AG10803 (cell line): Measurements from ENCODE around the gene CLBA1.
A peak's percentile ranks its signal among the peaks of the same experiment; 100 is the strongest.

ENCODE experiments used
- DNase-seq: peaks from one replicate; pipeline ENCODE4 v3.0.0; 2010; ENCODE audit warnings: low read depth
- H3K4me3 ChIP-seq: 2 replicates; pipeline ENCODE4 v1.5.1; 2011; ENCODE audit warnings: mild to moderate bottlenecking, low read length, control low read depth
- TF ChIP-seq, protein P1 (sequence below): conservative IDR thresholded peaks from 2 replicates; pipeline ENCODE4 v1.5.1; 2011; ENCODE audit warnings: mild to moderate bottlenecking, low read length, control low read depth, inconsistent platforms

The CLBA1 gene

DNA sequence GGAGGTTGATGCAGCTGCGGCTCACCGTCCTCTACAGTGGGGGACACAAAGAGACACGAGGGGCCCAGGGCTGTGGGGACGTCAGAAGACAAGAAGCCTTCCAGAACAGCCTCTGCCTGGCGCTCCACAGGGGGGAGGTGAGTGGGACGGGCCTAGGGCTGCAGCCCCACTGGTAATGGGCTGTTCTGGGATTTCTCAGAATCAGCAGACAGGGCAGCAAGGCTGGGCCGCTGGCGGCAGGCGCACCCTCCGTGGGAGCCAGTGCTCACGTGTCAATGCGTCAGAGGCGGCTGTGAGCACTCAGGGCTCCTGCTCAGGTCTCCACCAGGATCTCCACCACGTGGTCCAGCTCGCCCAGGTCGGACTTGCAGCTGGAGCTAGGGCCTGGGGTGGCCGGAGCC is 25.3 kb downstream of the CLBA1 start:
- no peak overlapping the region for H3K4me3 ChIP-seq
- TF ChIP-seq, protein P1, sequence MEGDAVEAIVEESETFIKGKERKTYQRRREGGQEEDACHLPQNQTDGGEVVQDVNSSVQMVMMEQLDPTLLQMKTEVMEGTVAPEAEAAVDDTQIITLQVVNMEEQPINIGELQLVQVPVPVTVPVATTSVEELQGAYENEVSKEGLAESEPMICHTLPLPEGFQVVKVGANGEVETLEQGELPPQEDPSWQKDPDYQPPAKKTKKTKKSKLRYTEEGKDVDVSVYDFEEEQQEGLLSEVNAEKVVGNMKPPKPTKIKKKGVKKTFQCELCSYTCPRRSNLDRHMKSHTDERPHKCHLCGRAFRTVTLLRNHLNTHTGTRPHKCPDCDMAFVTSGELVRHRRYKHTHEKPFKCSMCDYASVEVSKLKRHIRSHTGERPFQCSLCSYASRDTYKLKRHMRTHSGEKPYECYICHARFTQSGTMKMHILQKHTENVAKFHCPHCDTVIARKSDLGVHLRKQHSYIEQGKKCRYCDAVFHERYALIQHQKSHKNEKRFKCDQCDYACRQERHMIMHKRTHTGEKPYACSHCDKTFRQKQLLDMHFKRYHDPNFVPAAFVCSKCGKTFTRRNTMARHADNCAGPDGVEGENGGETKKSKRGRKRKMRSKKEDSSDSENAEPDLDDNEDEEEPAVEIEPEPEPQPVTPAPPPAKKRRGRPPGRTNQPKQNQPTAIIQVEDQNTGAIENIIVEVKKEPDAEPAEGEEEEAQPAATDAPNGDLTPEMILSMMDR, result no peak
- no peak for DNase-seq

GRCh38 chr14:105011312-105011990 is 25.9 kb downstream of the CLBA1 start:
- H3K4me3 ChIP-seq, result no peak overlapping the region
- DNase-seq, result no peak
- TF ChIP-seq, protein P1, result no peak

DNA sequence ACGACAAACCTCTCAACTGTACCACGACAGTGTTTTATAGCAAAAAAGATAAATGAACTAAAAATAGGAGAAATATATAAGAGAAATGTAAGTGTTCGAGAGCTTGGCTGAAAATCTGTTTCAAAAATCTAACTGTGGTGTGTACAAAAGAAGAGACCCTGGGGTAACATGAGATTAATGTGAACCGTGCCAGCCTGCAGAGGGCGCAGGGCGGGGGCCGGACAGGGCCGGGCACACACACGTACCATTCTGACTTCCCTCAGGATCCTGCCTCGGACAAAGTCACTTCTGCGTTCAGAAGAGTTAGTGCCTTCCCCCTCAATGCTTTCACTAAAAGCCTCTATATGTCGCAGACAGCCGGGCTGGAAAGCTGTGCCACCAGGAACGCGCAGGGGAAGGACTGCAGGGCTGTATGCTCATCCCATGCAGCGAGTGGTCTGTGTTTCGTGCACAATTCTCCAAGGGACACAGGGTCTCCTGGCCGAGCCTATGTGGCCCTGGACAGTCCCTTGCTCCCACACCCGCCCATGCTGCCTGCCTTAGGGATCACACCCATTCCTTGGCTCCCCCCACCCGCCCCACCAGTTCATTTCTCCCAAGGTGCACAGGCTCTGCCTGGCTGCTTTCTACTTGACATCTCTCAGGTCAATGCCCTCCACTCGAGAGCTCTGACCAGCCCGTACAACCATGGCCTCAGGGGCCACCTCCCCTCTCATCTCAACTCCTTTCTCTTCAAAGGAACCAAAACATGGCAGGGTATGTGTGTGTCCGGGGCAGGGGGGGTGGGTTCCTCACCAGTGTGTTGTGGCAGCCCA is 26.8 kb downstream of the CLBA1 start:
- no peak for DNase-seq
- TF ChIP-seq, protein P1, result peak; percentile 33
- H3K4me3 ChIP-seq, result no peak overlapping the region

DNA sequence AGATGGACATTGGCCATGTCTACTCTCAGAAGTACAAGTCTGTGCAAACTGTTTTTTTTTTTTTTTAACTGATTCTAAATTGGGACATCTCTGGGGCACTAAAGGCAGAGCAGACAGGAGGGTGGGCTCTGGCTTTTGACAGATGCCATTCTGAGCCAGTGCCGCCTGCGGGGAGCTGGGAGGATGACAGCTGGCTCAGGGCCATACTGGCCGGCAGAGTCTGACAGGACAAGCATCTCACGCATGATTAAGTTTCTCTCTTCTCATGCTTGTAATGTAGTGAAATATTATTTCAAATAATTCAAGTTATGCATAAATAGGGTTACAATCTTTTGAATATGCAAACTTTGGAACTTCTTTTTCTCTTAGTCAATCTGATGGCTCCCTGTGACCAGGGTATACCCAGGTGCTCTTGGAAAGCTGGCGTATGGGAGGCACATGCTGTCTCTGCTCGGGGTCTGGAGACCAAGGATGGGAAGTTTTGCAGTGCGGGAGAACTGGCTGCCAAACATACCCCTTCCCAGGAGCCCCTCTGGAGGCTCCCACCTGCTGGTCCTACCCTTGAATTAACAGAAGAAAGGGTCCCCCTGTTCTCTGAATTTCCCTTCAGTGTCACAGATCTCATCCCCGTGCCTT is 27.7 kb downstream of the CLBA1 start:
- TF ChIP-seq, protein P1, result peak; percentile 20; the same call in 1 of the 2 replicates
- DNase-seq, result peak; percentile 40
- no peak overlapping the region for H3K4me3 ChIP-seq

GRCh38 chr14:105014032-105014431 is 28.4 kb downstream of the CLBA1 start:
- DNase-seq, result no peak
- no peak overlapping the region for H3K4me3 ChIP-seq
- TF ChIP-seq, protein P1, result no peak

DNA sequence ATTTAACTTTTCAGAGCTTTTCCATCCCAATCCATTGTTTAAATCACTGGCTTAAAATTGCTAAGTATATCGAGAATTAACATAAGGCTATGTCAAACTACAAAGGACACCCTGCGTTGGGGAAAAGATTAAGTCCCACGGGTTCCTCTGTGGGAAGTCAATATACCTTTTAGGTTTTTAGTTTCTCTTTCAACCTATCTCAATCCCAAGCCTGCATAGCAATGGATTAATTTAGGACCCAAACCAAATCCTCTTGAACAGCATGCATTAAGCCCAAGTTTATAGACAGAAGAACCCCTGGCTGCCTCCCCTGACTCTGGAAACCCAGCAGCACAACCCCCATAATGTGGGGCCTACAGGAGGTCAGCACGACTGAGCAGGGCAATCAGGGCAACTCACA is 29.0 kb downstream of the CLBA1 start:
- TF ChIP-seq, protein P1, result no peak
- H3K4me3 ChIP-seq, result no peak overlapping the region

More for the DNA sequence above, 29.0 kb downstream of the CLBA1 start:
- no peak for DNase-seq
